Panc1 (cell line): ENCODE measurements around the gene ZNF12. TPM values are rescaled to one million over a fixed set of nuclear protein-coding genes. Genes with fewer than 3 reads are reported as not detected.

Experiments used
- ATAC-seq: fragments of 200-7000 bp; cut with Tn5 transposase; 2 replicates; pipeline ENCODE4 v1.9.1; 2020; ENCODE audit warnings: mild to moderate bottlenecking, moderate library complexity
- BruUV-seq: library from RNA; stranded (reverse); fragments of 400-500 nt; replicated peaks from 2 replicates; lab custom pipeline; 2021; lab: Mats Ljungman, UMichigan
- CTCF ChIA-PET: fragments of 300-600 bp; sonication (Branson Sonifier 250); formaldehyde crosslinking; loops from one replicate; lab custom pipeline; 2022; ENCODE audit warnings: antibody characterized with exemption; lab: Charles Lee
- POLR2A ChIA-PET: fragments of 300-600 bp; sonication (Branson Sonifier 250); formaldehyde crosslinking; loops from one replicate; lab custom pipeline; 2022; ENCODE audit warnings: antibody characterized with exemption; lab: Charles Lee
- DNase-seq: peaks from one replicate; pipeline ENCODE4 v3.0.0-alpha.2; 2010; ENCODE audit warnings: low read depth, low spot score
- H3K27ac ChIP-seq: 2 replicates; pipeline ENCODE4 v1.5.1; 2011; ENCODE audit warnings: mild to moderate bottlenecking, low read length, inconsistent platforms
- H3K27me3 ChIP-seq: fragments of 200-500 bp; sonication (Bioruptor generic); 2 replicates; pipeline ENCODE4 v1.6.0; 2014; ENCODE audit warnings: low read length, inconsistent platforms; ENCODE audit not compliant: control insufficient read depth, insufficient read depth
- H3K36me3 ChIP-seq: fragments of 200-500 bp; sonication (Bioruptor generic); 2 replicates; pipeline ENCODE4 v1.5.1; 2014; ENCODE audit warnings: inconsistent platforms, mild to moderate bottlenecking, low read length, moderate library complexity; ENCODE audit not compliant: control insufficient read depth, insufficient read depth
- H3K4me1 ChIP-seq: 2 replicates; pipeline ENCODE4 v1.5.1; 2011; ENCODE audit warnings: inconsistent platforms, mild to moderate bottlenecking, low read length, moderate library complexity; ENCODE audit not compliant: control insufficient read depth, insufficient read depth
- H3K4me3 ChIP-seq, 2 experiments: 2 replicates each; pipeline ENCODE4 v1.5.1; 2011 to 2012; ENCODE audit warnings: low read depth in 2 of 2, low read length in 2 of 2, mild to moderate bottlenecking in 2 of 2, inconsistent platforms in 1 of 2, moderate library complexity in 1 of 2
- H3K9me3 ChIP-seq: fragments of 200-500 bp; sonication (Bioruptor generic); 2 replicates; pipeline ENCODE4 v1.5.1; 2014; ENCODE audit warnings: low read depth, mild to moderate bottlenecking, inconsistent platforms, low read length, moderate library complexity; ENCODE audit not compliant: control insufficient read depth, insufficient read depth
- POLR2AphosphoS5 ChIP-seq: IDR thresholded peaks from 2 replicates; pipeline ENCODE4 v1.6.1; 2012; ENCODE audit warnings: mild to moderate bottlenecking, low read depth, low read length, moderate library complexity
- SIN3A ChIP-seq: IDR thresholded peaks from 2 replicates; pipeline ENCODE4 v1.6.1; 2012; ENCODE audit warnings: low read depth, mild to moderate bottlenecking, low read length, moderate library complexity, borderline replicate concordance; ENCODE audit not compliant: insufficient read depth
- TCF7L2 ChIP-seq: IDR thresholded peaks from 2 replicates; pipeline ENCODE4 v1.6.1; 2011; ENCODE audit warnings: mild to moderate bottlenecking, low read depth, low read length, inconsistent platforms
- in situ Hi-C: cut with HindIII; loops from 2 replicates; pipeline ENCODE4 v1.10.0; 2016; ENCODE audit warnings: low sequenced_read_pairs, low pct_unique_long_range_greater_than_20kb
- intact Hi-C: fragments of 100-400 bp; cut with micrococcal nuclease; formaldehyde crosslinking; loops from one replicate; pipeline ENCODE4 v1.10.0; 2022; ENCODE audit not compliant: unreplicated experiment
- total RNA-seq: library from RNA; stranded (reverse); gene quantifications from one replicate; pipeline ENCODE4 v1.2.1, GENCODE V29; 2021; ENCODE audit not compliant: unreplicated experiment
- TF ChIP-seq, protein P1 (sequence below): fragments of 450-650 bp; IDR thresholded peaks from 2 replicates; pipeline ENCODE4 v1.5.1; 2017; ENCODE audit warnings: mild to moderate bottlenecking
- TF ChIP-seq, protein P2 (sequence below), 2 experiments: IDR thresholded peaks; 2 replicates each; pipeline ENCODE4 v1.6.1; 2011 to 2012; ENCODE audit warnings: low read depth in 2 of 2, control low read depth in 1 of 2, low read length in 1 of 2, mild to moderate bottlenecking in 1 of 2, moderate library complexity in 1 of 2; ENCODE audit not compliant: insufficient read depth in 1 of 2

The ZNF12 gene
- total RNA-seq, 1 experiment from 2014 or later, result 37.3 TPM

DNA sequence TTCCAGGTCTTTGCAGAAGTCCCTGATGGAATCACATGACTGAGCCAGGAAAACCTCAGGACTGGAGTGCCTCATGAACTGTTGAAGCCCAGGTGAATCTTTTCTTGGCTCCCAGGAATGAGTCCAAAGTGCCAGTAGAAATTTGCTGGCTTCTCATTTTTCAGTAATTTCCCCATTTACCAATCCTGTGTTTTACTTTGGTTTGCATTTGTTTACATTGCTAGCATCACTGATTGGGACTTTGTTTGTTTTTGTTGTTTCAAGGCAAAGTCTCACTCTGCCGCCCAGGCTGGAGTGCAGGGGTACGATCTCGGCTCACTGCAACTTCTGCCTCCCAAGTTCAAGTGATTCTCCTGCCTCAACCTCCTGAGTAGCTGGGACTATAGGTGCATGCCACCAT, 1.6 kb upstream of the ZNF12 start:
- ChIA-PET CTCF (no interaction called here), POLR2A (no interaction called here)
- Histone ChIP-seq H3K4me1 (0 out of 2 replicates have a peak, but pooled peaks cover 5% of the 10 kb centered on the region), H3K9me3 (peaks cover 36% of the 10 kb centered on the region), H3K4me3 (no peak overlapping the region), H3K36me3 (peaks cover 7% of the 10 kb centered on the region; the same call in 1 of the 2 replicates), H3K27me3 (no peaks in the 10 kb centered on the region), H3K27ac (no peak overlapping the region)
- in situ Hi-C loops, result no loop called here
- intact Hi-C loops, result no loop called here
- no TSS peak for BruUV-seq
- DNase-seq, result no peak
- TF ChIP-seq TCF7L2, result no peak
- TF ChIP-seq, protein P1, sequence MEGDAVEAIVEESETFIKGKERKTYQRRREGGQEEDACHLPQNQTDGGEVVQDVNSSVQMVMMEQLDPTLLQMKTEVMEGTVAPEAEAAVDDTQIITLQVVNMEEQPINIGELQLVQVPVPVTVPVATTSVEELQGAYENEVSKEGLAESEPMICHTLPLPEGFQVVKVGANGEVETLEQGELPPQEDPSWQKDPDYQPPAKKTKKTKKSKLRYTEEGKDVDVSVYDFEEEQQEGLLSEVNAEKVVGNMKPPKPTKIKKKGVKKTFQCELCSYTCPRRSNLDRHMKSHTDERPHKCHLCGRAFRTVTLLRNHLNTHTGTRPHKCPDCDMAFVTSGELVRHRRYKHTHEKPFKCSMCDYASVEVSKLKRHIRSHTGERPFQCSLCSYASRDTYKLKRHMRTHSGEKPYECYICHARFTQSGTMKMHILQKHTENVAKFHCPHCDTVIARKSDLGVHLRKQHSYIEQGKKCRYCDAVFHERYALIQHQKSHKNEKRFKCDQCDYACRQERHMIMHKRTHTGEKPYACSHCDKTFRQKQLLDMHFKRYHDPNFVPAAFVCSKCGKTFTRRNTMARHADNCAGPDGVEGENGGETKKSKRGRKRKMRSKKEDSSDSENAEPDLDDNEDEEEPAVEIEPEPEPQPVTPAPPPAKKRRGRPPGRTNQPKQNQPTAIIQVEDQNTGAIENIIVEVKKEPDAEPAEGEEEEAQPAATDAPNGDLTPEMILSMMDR, result no peak
- TF ChIP-seq, protein P2, sequence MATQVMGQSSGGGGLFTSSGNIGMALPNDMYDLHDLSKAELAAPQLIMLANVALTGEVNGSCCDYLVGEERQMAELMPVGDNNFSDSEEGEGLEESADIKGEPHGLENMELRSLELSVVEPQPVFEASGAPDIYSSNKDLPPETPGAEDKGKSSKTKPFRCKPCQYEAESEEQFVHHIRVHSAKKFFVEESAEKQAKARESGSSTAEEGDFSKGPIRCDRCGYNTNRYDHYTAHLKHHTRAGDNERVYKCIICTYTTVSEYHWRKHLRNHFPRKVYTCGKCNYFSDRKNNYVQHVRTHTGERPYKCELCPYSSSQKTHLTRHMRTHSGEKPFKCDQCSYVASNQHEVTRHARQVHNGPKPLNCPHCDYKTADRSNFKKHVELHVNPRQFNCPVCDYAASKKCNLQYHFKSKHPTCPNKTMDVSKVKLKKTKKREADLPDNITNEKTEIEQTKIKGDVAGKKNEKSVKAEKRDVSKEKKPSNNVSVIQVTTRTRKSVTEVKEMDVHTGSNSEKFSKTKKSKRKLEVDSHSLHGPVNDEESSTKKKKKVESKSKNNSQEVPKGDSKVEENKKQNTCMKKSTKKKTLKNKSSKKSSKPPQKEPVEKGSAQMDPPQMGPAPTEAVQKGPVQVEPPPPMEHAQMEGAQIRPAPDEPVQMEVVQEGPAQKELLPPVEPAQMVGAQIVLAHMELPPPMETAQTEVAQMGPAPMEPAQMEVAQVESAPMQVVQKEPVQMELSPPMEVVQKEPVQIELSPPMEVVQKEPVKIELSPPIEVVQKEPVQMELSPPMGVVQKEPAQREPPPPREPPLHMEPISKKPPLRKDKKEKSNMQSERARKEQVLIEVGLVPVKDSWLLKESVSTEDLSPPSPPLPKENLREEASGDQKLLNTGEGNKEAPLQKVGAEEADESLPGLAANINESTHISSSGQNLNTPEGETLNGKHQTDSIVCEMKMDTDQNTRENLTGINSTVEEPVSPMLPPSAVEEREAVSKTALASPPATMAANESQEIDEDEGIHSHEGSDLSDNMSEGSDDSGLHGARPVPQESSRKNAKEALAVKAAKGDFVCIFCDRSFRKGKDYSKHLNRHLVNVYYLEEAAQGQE (IDR thresholded peaks at IDR 0.05; ENCODE audit: insufficient read depth in 1 of 2, low read depth in 2 of 2, low read length in 1 of 2), result no peak
- TF ChIP-seq POLR2AphosphoS5, result no peak
- no peak for TF ChIP-seq SIN3A
- no peak for ATAC-seq

DNA sequence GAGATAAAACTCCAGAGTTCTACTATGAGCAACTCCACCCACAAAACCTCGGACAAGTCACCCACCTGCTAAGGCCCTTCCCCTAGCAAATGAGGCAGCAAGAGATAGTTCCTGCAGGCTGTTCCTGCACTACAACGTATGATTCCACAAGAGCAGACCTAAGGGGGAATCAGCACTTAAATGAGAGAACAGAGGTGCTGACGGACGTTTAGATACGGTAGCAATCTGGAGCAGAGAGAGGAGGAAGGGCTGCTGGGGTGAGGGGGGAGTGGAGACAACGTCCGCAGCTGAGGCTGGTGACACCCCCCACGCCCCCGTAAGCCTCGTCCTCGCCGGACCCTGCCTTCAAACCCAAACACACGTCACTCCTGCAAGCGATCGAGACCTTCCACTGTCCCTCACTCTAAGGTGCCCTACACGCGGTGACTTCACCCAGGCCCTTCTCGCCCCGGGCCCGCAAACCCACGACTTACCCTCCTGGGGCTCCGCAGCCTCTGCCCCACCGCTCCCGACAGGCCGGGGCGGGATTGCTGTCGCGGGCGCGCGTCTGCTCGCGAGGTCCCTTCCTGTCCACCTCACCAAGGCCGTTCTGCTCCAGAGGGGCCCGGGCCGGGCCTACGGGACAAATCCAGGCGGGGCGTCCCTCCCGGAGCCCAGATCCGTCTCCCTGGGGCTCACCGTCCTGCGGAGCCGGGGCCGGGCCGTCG, 635 bp downstream of the ZNF12 start:
- TF ChIP-seq TCF7L2 (no peak), POLR2AphosphoS5 (no peak), SIN3A (no peak)
- TF ChIP-seq, protein P1, result no peak
- TF ChIP-seq, protein P2 (IDR thresholded peaks at IDR 0.05; ENCODE audit: insufficient read depth in 1 of 2, low read depth in 2 of 2, low read length in 1 of 2), result no peak
- DNase-seq (no peak), ATAC-seq (peak; percentile 76)
- ChIA-PET CTCF (no interaction called here), POLR2A (no interaction called here)
- Histone ChIP-seq H3K4me1 (0 out of 2 replicates have a peak, but pooled peaks cover 5% of the 10 kb centered on the region), H3K4me3 (peak overlapping the region; percentile 74 to 81), H3K9me3 (peaks cover 45% of the 10 kb centered on the region), H3K27me3 (no peaks in the 10 kb centered on the region), H3K36me3 (peaks cover 8% of the 10 kb centered on the region; the same call in 1 of the 2 replicates), H3K27ac (peak overlapping the region; percentile 98)
- in situ Hi-C loops, result no loop called here
- BruUV-seq, result TSS peak; percentile 47
- intact Hi-C loops, result no loop called here
